H1 (cell line): Measurements from ENCODE around the gene IFT25. TPM values are rescaled to one million over a fixed set of nuclear protein-coding genes. Genes with fewer than 3 reads are reported as not detected.

Experiments used
- CTCF ChIA-PET: fragments of 300-600 bp; sonication (Branson Sonifier 250); formaldehyde crosslinking; loops from one replicate; lab custom pipeline; 2021; ENCODE audit not compliant: partially characterized antibody; lab: Charles Lee
- POLR2A ChIA-PET: fragments of 300-600 bp; sonication (Branson Sonifier 250); formaldehyde crosslinking; loops from one replicate; lab custom pipeline; 2021; ENCODE audit warnings: inconsistent platforms; ENCODE audit not compliant: partially characterized antibody; lab: Charles Lee
- DNase-seq, 2 experiments: peaks; one replicate each; pipeline versions ENCODE4 v3.0.0 to v3.0.0-alpha.2; 2010 to 2022; ENCODE audit warnings: low spot score in 2 of 2, low read depth in 1 of 2, mixed read lengths in 1 of 2
- FAIRE-seq: peaks from 2 replicates; lab custom pipeline; 2011; peaks lifted over from hg19 to GRCh38; lab: Jason Lieb, UNC
- H2AFZ ChIP-seq: 2 replicates; pipeline ENCODE4 v1.8.1; 2012; ENCODE audit warnings: low read length, inconsistent platforms
- H2AK5ac ChIP-seq: 2 replicates; pipeline ENCODE4 v1.6.1; 2013; ENCODE audit warnings: low read depth, low read length
- H2BK120ac ChIP-seq: replicated peaks from 2 replicates; pipeline ENCODE3; 2013; ENCODE audit warnings: low read depth, low read length, inconsistent platforms
- H2BK12ac ChIP-seq: 2 replicates; pipeline ENCODE4 v1.6.1; 2013; ENCODE audit warnings: low read depth, low read length
- H2BK15ac ChIP-seq: 2 replicates; pipeline ENCODE4 v1.6.1; 2013; ENCODE audit warnings: low read length
- H2BK20ac ChIP-seq: 2 replicates; pipeline ENCODE4 v1.6.1; 2013; ENCODE audit warnings: low read length
- H2BK5ac ChIP-seq: 2 replicates; pipeline ENCODE4 v1.6.1; 2013; ENCODE audit warnings: low read depth, low read length
- H3K14ac ChIP-seq: 2 replicates; pipeline ENCODE4 v1.6.1; 2013; ENCODE audit warnings: inconsistent platforms; ENCODE audit not compliant: insufficient read length
- H3K18ac ChIP-seq: 2 replicates; pipeline ENCODE4 v1.6.1; 2013; ENCODE audit warnings: low read length; ENCODE audit errors: extremely low read depth
- H3K23ac ChIP-seq: 2 replicates; pipeline ENCODE4 v1.6.1; 2013; ENCODE audit warnings: inconsistent platforms; ENCODE audit not compliant: insufficient read length
- H3K23me2 ChIP-seq: 2 replicates; pipeline ENCODE4 v1.6.1; 2013; ENCODE audit warnings: low read depth, low read length
- H3K27ac ChIP-seq: 2 replicates; pipeline ENCODE4 v1.6.1; 2011; ENCODE audit warnings: low read depth, low read length, inconsistent platforms
- H3K27me3 ChIP-seq, 4 experiments: replicated peaks in 1 of 4; 1 replicate in 1 of 4; 2 replicates in 3 of 4; pipeline versions ENCODE4 v1.6.1 to v1.8.1; 2011 to 2013; ENCODE audit warnings: low read length in 3 of 4, mild to moderate bottlenecking in 3 of 4, inconsistent platforms in 2 of 4, mixed read lengths in 2 of 4, moderate library complexity in 1 of 4; ENCODE audit not compliant: control insufficient read depth in 3 of 4, insufficient read depth in 3 of 4; ENCODE audit errors: extremely low read depth in 1 of 4
- H3K36me3 ChIP-seq, 4 experiments: 2 replicates each; pipeline versions ENCODE4 v1.6.1 to v1.8.1; 2011 to 2013; ENCODE audit warnings: mild to moderate bottlenecking in 4 of 4, low read length in 3 of 4, moderate library complexity in 2 of 4, control low read depth in 1 of 4, inconsistent platforms in 1 of 4; ENCODE audit not compliant: insufficient read depth in 4 of 4, control insufficient read depth in 2 of 4
- H3K4ac ChIP-seq: replicated peaks from 2 replicates; pipeline ENCODE3; 2013; ENCODE audit warnings: low read length, low read depth, mixed read lengths, inconsistent platforms; ENCODE audit not compliant: insufficient read length
- H3K4me1 ChIP-seq, 4 experiments: replicated peaks in 1 of 4; 1 replicate in 1 of 4; 2 replicates in 3 of 4; pipeline versions ENCODE4 v1.6.1 to v1.8.1; 2011 to 2013; ENCODE audit warnings: low read length in 3 of 4, inconsistent platforms in 2 of 4, mixed read lengths in 1 of 4; ENCODE audit not compliant: insufficient read depth in 4 of 4, control insufficient read depth in 3 of 4
- H3K4me2 ChIP-seq, 2 experiments: 2 replicates each; pipeline versions ENCODE4 v1.6.1 to v1.8.1; 2011 to 2013; ENCODE audit warnings: low read depth in 2 of 2, low read length in 2 of 2, control low read depth in 1 of 2, inconsistent platforms in 1 of 2, mild to moderate bottlenecking in 1 of 2; ENCODE audit not compliant: insufficient read depth in 1 of 2
- H3K4me3 ChIP-seq, 4 experiments: fragments of 200-600, 300-600 bp in 1 of 4; sonication (generic), shearing (Covaris generic), sonication (Bioruptor Twin) in 1 of 4; 2 replicates each; pipeline versions ENCODE4 v1.5.1 to v1.8.1; 2011 to 2016; ENCODE audit warnings: low read length in 4 of 4, low read depth in 3 of 4, control low read depth in 2 of 4, inconsistent platforms in 2 of 4, mild to moderate bottlenecking in 2 of 4, mixed read lengths in 1 of 4, moderate library complexity in 1 of 4; ENCODE audit not compliant: insufficient read depth in 2 of 4; ENCODE audit errors: extremely low read depth in 1 of 4
- H3K56ac ChIP-seq: replicated peaks from 2 replicates; pipeline ENCODE3; 2013; ENCODE audit warnings: low read depth, mild to moderate bottlenecking, mixed read lengths, low read length, inconsistent platforms; ENCODE audit not compliant: insufficient read length
- H3K79me1 ChIP-seq: 2 replicates; pipeline ENCODE4 v1.6.1; 2013; ENCODE audit warnings: low read depth, low read length, control low read depth
- H3K79me2 ChIP-seq, 2 experiments: 2 replicates each; pipeline versions ENCODE4 v1.6.1 to v1.8.1; 2012 to 2013; ENCODE audit warnings: low read length in 2 of 2, mild to moderate bottlenecking in 2 of 2, inconsistent platforms in 1 of 2; ENCODE audit not compliant: insufficient read depth in 2 of 2, control insufficient read depth in 1 of 2
- H3K9ac ChIP-seq, 4 experiments: replicated peaks in 1 of 4; 1 replicate in 1 of 4; 2 replicates in 3 of 4; pipeline versions ENCODE4 v1.6.1 to v1.8.1; 2011 to 2013; ENCODE audit warnings: low read depth in 3 of 4, low read length in 3 of 4, control low read depth in 2 of 4, mild to moderate bottlenecking in 2 of 4, moderate library complexity in 2 of 4, inconsistent platforms in 1 of 4; ENCODE audit errors: extremely low read depth in 1 of 4
- H3K9me3 ChIP-seq, 2 experiments: 2 replicates each; pipeline versions ENCODE4 v1.6.1 to v1.8.1; 2012 to 2013; ENCODE audit warnings: mild to moderate bottlenecking in 2 of 2, moderate library complexity in 2 of 2, control low read depth in 1 of 2, inconsistent platforms in 1 of 2, low read depth in 1 of 2, low read length in 1 of 2, mixed read lengths in 1 of 2; ENCODE audit not compliant: insufficient read depth in 2 of 2
- H4K20me1 ChIP-seq, 2 experiments: replicated peaks in 1 of 2; 2 replicates each; pipeline versions ENCODE3 to v1.8.1; 2011 to 2013; ENCODE audit warnings: inconsistent platforms in 2 of 2, low read length in 2 of 2, mild to moderate bottlenecking in 1 of 2; ENCODE audit not compliant: insufficient read depth in 2 of 2, control insufficient read depth in 1 of 2
- H4K5ac ChIP-seq: 2 replicates; pipeline ENCODE4 v1.6.1; 2013; ENCODE audit warnings: low read length, low read depth, mixed read lengths, inconsistent platforms; ENCODE audit not compliant: insufficient read length
- H4K8ac ChIP-seq: 2 replicates; pipeline ENCODE4 v1.8.0; 2013; ENCODE audit warnings: mild to moderate bottlenecking, moderate library complexity, low read length, inconsistent platforms; ENCODE audit not compliant: insufficient read depth; ENCODE audit errors: extremely low read depth
- H4K91ac ChIP-seq: replicated peaks from 2 replicates; pipeline ENCODE3; 2013; ENCODE audit warnings: low read length, mixed read lengths, inconsistent platforms; ENCODE audit not compliant: insufficient read length
- BCL11A ChIP-seq, 2 experiments: IDR thresholded peaks; one replicate each; pipeline ENCODE4 v1.6.1; 2011; ENCODE audit warnings: low read depth in 2 of 2, low read length in 2 of 2, mild to moderate bottlenecking in 2 of 2
- CHD2 ChIP-seq: IDR thresholded peaks from 2 replicates; pipeline ENCODE4 v1.6.1; 2012; ENCODE audit warnings: low read length, improper control_type of control experiment
- CREB1 ChIP-seq: IDR thresholded peaks from 2 replicates; pipeline ENCODE4 v1.6.1; 2012; ENCODE audit warnings: inconsistent platforms
- GTF2F1 ChIP-seq: IDR thresholded peaks from 2 replicates; pipeline ENCODE4 v1.6.1; 2012; ENCODE audit warnings: low read depth, low read length, improper control_type of control experiment, borderline replicate concordance
- HDAC6 ChIP-seq: IDR thresholded peaks from one replicate; pipeline ENCODE4 v1.7.1; 2012; ENCODE audit warnings: low read depth, mild to moderate bottlenecking, inconsistent platforms, low read length, moderate library complexity
- POLR2A ChIP-seq, 2 experiments: IDR thresholded peaks; 1 replicate in 1 of 2; 2 replicates in 1 of 2; pipeline ENCODE4 v1.6.1; 2011; ENCODE audit warnings: low read depth in 2 of 2, low read length in 2 of 2, mild to moderate bottlenecking in 2 of 2; ENCODE audit errors: control extremely low read depth in 1 of 2
- RFX5 ChIP-seq: IDR thresholded peaks from 2 replicates; pipeline ENCODE4 v1.6.1; 2011; ENCODE audit warnings: low read depth, low read length, improper control_type of control experiment, borderline replicate concordance
- SAP30 ChIP-seq: fragments of 300-600 bp; sonication (generic); IDR thresholded peaks from 2 replicates; pipeline ENCODE4 v1.7.1; 2012; ENCODE audit warnings: low read length, moderate library complexity, mild to moderate bottlenecking, inconsistent platforms; ENCODE audit not compliant: insufficient read depth, insufficient replicate concordance
- SIN3A ChIP-seq, 2 experiments: IDR thresholded peaks in 1 of 2; conservative IDR thresholded peaks in 1 of 2; 2 replicates each; pipeline ENCODE4 v1.6.1; 2011 to 2012; ENCODE audit warnings: low read length in 2 of 2, improper control_type of control experiment in 1 of 2, low read depth in 1 of 2, mild to moderate bottlenecking in 1 of 2
- SIRT6 ChIP-seq: IDR thresholded peaks from one replicate; pipeline ENCODE4 v1.7.1; 2012; ENCODE audit warnings: low read length, inconsistent platforms
- SIX5 ChIP-seq: IDR thresholded peaks from 2 replicates; pipeline ENCODE4 v1.6.1; 2011; ENCODE audit warnings: mild to moderate bottlenecking, low read depth, low read length
- SP1 ChIP-seq: IDR thresholded peaks from 2 replicates; pipeline ENCODE4 v1.6.1; 2011; ENCODE audit warnings: low read depth, low read length
- TAF1 ChIP-seq: IDR thresholded peaks from 2 replicates; pipeline ENCODE4 v1.6.1; 2011; ENCODE audit warnings: mild to moderate bottlenecking, low read depth, low read length
- WGBS, 2 experiments: shearing (Covaris generic) in 1 of 2; methylation state at CpG; one replicate each; pipeline versions ENCODE4 v1.1.6 to v1.1.7; 2013 to 2015; ENCODE audit warnings: low lambda C conversion rate in 2 of 2, mixed read lengths in 2 of 2, inconsistent platforms in 1 of 2, low coverage in 1 of 2, missing lambda C conversion rate in 1 of 2; ENCODE audit not compliant: insufficient replicate concordance in 2 of 2, insufficient coverage in 1 of 2, insufficient read length in 1 of 2; ENCODE audit errors: extremely low coverage in 1 of 2, missing lambda C conversion rate in 1 of 2; 5-methylcytosine and 5-hydroxymethylcytosine counted together
- polyA plus RNA-seq, 7 experiments: library from polyadenylated mRNA; depleted of rRNA in 3 of 7; stranded (reverse) in 5 of 7; unstranded in 2 of 7; fragments of >200 nt in 5 of 7; fragments of 200-250 nt in 2 of 7; gene quantifications; 1 replicate in 5 of 7; 2 replicates in 1 of 7; 4 replicates in 1 of 7; pipeline versions ENCODE4 v1.2.1 to v1.2.3, GENCODE V29; 2011 to 2013; ENCODE audit warnings: missing spikeins in 2 of 7, mixed read lengths in 2 of 7
- total RNA-seq: library from RNA; stranded (reverse); fragmentation: NEBNext Ultra II Directional; extraction: Animal tissue kit (Norgen Biotek cat#: 25700); gene quantifications from 2 replicates; pipeline ENCODE4 v1.2.1, GENCODE V29; 2021
- TF ChIP-seq, protein P1 (sequence below): IDR thresholded peaks from 2 replicates; pipeline ENCODE4 v1.6.1; 2011; ENCODE audit warnings: low read depth, mild to moderate bottlenecking, low read length; ENCODE audit not compliant: insufficient read depth

The IFT25 gene
- total and polyA plus RNA-seq, 2 of the 8 experiments (the other 6 are each of a cell fraction or from before 2014, with no cell fraction given) = 15.0 to 36.3 TPM

DNA sequence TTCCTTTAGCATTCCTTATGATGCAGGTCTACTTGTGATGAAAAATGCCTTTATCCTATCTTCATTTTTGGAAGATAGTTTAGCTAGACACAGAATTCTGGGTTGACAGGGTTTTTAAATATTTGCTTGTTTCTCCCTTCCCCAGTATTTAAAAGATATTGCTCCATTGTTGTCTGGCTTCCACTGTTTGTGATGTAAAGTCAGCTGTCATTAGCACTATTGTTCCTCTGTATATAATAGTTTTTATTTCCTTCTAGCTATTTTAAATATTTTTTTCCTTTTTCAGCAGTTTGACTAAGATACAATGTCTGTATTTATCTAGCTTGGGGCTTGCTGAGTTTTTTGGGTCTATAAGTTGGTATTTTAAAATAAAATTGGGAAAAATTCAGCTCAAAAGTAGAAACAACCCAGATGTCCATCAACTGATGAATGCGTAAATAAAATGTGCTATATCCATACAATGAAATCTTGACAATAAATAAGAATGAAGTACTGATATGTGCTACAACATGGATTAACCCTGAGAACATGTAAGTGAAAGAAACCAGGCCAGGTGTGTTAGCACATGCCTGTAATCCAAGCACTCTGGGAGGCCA is 11.2 kb downstream of the IFT25 start:
- no peak overlapping the region for H2BK5ac ChIP-seq
- peaks cover 0 to 7% (median 2%) of the 10 kb centered on the region in 4 experiments; a peak in 3 of 8 replicates for H3K36me3 ChIP-seq
- peaks cover 9 to 13% of the 10 kb centered on the region in 2 experiments for H3K9me3 ChIP-seq
- no peak overlapping the region for H3K27ac ChIP-seq
- H3K4me3 ChIP-seq = no peak overlapping the region
- no peak overlapping the region for H2BK15ac ChIP-seq
- DNase-seq = no peak
- no peak overlapping the region for H2BK120ac ChIP-seq
- H3K23ac ChIP-seq = no peak overlapping the region
- 96% methylated on average over 1 of the region's 1 CpG; no CpG with 5 or more reads in 1 of the 2 experiments for WGBS, 2 experiments
- no peaks in the 10 kb centered on the region for H3K79me2 ChIP-seq
- no peak overlapping the region for H3K4ac ChIP-seq
- no peak overlapping the region for H2AFZ ChIP-seq
- H3K79me1 ChIP-seq = no peaks in the 10 kb centered on the region
- H2BK20ac ChIP-seq = no peak overlapping the region
- no peak overlapping the region for H3K18ac ChIP-seq
- no peaks in the 10 kb centered on the region for H3K4me1 ChIP-seq
- FAIRE-seq = no peak
- no peak overlapping the region for H2AK5ac ChIP-seq
- CTCF ChIA-PET = interaction anchor here (0.9 to 1.8 kb wide), 6 partner anchors 11 to 124 kb away, joined by 3 to 7 read pairs (median 4); partner anchors contain the start of gene IFT25
- H3K56ac ChIP-seq = no peak overlapping the region
- H4K5ac ChIP-seq = no peak overlapping the region
- POLR2A ChIA-PET = no interaction called here
- H3K27me3 ChIP-seq = no peaks in the 10 kb centered on the region
- no peak overlapping the region for H3K4me2 ChIP-seq
- H2BK12ac ChIP-seq = no peak overlapping the region
- no peak overlapping the region for H3K14ac ChIP-seq
- no peak overlapping the region for H3K9ac ChIP-seq
- H4K20me1 ChIP-seq = no peaks in the 10 kb centered on the region
- no peak overlapping the region for H4K8ac ChIP-seq
- 0 out of 2 replicates have a peak, but pooled peaks cover 2% of the 10 kb centered on the region for H3K23me2 ChIP-seq
- no peak overlapping the region for H4K91ac ChIP-seq
- TF ChIP-seq, protein P1, sequence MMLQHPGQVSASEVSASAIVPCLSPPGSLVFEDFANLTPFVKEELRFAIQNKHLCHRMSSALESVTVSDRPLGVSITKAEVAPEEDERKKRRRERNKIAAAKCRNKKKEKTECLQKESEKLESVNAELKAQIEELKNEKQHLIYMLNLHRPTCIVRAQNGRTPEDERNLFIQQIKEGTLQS = no peak
- TF ChIP-seq SP1 (no peak), CHD2 (no peak), GTF2F1 (no peak), CREB1 (no peak), SIRT6 (no peak), BCL11A (IDR thresholded peaks at IDR 0.05; ENCODE audit: low read depth in 2 of 2, low read length in 2 of 2) (no peak), HDAC6 (no peak), POLR2A (IDR thresholded peaks at IDR 0.05; ENCODE audit: control extremely low read depth in 1 of 2, low read depth in 2 of 2, low read length in 2 of 2) (no peak), SIN3A (conservative IDR thresholded peaks at IDR 0.05 in 1 of 2, IDR thresholded peaks at IDR 0.05 in 1 of 2; ENCODE audit: low read depth in 1 of 2, low read length in 2 of 2) (no peak), RFX5 (no peak), SIX5 (no peak), TAF1 (no peak), SAP30 (no peak)
